ENCODE measurements around the gene DSPP.

Gene DSPP

DNA sequence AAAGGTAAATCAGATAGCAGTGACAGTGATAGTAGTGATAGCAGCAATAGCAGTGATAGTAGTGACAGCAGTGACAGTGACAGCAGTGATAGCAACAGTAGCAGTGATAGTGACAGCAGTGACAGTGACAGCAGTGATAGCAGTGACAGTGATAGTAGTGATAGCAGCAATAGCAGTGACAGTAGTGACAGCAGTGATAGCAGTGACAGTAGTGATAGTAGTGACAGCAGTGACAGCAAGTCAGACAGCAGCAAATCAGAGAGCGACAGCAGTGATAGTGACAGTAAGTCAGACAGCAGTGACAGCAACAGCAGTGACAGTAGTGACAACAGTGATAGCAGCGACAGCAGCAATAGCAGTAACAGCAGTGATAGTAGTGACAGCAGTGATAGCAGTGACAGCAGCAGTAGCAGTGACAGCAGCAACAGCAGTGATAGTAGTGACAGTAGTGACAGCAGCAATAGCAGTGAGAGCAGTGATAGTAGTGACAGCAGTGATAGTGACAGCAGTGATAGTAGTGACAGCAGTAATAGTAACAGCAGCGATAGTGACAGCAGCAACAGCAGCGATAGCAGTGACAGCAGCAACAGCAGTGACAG is 6.1 kb downstream of the DSPP start:
- Histone ChIP-seq H3K4me1 (ENCODE audit: low read depth, poor library complexity, severe bottlenecking) (no peaks in the 10 kb centered on the region), H3K4me2 (no peak overlapping the region), H2AFZ (ENCODE audit: low read depth) (no peak overlapping the region), H3K9ac (no peak overlapping the region), H3K27ac (no peak overlapping the region), H3K36me3 (ENCODE audit: insufficient read depth) (no peaks in the 10 kb centered on the region), H3K27me3 (ENCODE audit: insufficient read depth, low read depth) (no peaks in the 10 kb centered on the region), H3K79me2 (ENCODE audit: insufficient read depth, low read depth) (no peaks in the 10 kb centered on the region), H3K4me3 (IDR thresholded peaks at IDR 0.05; ENCODE audit: insufficient read depth, low read depth, low read length) (no peak overlapping the region), H4K20me1 (ENCODE audit: insufficient read depth) (no peaks in the 10 kb centered on the region)
- TF ChIP-seq, protein P1, sequence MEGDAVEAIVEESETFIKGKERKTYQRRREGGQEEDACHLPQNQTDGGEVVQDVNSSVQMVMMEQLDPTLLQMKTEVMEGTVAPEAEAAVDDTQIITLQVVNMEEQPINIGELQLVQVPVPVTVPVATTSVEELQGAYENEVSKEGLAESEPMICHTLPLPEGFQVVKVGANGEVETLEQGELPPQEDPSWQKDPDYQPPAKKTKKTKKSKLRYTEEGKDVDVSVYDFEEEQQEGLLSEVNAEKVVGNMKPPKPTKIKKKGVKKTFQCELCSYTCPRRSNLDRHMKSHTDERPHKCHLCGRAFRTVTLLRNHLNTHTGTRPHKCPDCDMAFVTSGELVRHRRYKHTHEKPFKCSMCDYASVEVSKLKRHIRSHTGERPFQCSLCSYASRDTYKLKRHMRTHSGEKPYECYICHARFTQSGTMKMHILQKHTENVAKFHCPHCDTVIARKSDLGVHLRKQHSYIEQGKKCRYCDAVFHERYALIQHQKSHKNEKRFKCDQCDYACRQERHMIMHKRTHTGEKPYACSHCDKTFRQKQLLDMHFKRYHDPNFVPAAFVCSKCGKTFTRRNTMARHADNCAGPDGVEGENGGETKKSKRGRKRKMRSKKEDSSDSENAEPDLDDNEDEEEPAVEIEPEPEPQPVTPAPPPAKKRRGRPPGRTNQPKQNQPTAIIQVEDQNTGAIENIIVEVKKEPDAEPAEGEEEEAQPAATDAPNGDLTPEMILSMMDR (conservative IDR thresholded peaks at IDR 0.05; ENCODE audit: low read depth, low read length) = no peak

DNA sequence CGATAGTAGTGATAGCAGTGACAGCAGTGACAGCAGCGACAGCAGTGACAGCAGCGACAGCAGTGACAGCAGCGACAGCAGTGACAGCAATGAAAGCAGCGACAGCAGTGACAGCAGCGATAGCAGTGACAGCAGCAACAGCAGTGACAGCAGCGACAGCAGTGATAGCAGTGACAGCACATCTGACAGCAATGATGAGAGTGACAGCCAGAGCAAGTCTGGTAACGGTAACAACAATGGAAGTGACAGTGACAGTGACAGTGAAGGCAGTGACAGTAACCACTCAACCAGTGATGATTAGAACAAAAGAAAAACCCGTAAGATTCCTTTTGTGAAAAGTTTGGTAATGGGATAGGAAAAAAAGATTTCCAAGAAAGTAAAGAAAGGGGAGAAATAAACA is 7.9 kb downstream of the DSPP start:
- TF ChIP-seq, protein P1 (conservative IDR thresholded peaks at IDR 0.05; ENCODE audit: low read depth, low read length) = no peak
- Histone ChIP-seq H3K4me2 (no peak overlapping the region), H2AFZ (ENCODE audit: low read depth) (no peak overlapping the region), H3K27ac (no peak overlapping the region), H3K79me2 (ENCODE audit: insufficient read depth, low read depth) (no peaks in the 10 kb centered on the region), H4K20me1 (ENCODE audit: insufficient read depth) (no peaks in the 10 kb centered on the region), H3K36me3 (ENCODE audit: insufficient read depth) (no peaks in the 10 kb centered on the region), H3K4me3 (IDR thresholded peaks at IDR 0.05; ENCODE audit: insufficient read depth, low read depth, low read length) (no peak overlapping the region), H3K27me3 (ENCODE audit: insufficient read depth, low read depth) (no peaks in the 10 kb centered on the region), H3K9ac (no peak overlapping the region), H3K4me1 (ENCODE audit: low read depth, poor library complexity, severe bottlenecking) (no peaks in the 10 kb centered on the region)

DNA sequence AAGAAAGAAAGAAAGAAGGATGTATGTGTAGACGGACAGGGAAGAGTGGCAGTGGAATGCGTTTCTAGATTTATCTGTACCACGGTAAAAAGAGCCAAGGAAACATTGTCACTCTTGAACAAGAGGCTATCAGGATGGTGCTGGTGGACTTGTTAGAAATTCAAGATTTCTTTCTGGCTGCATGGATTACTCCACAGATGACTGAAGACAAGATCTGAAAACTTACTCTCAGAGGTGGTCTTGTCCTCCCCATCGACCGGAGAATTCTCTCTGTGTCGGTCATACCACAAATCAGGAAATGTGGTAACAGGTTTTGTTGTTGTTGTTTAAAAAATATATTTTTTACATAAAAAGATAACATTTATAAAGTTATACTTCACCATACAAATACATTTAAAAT is 11.8 kb downstream of the DSPP start:
- Histone ChIP-seq H3K4me2 (no peak overlapping the region), H3K4me1 (ENCODE audit: low read depth, poor library complexity, severe bottlenecking) (no peaks in the 10 kb centered on the region), H2AFZ (ENCODE audit: low read depth) (no peak overlapping the region), H3K4me3 (IDR thresholded peaks at IDR 0.05; ENCODE audit: insufficient read depth, low read depth, low read length) (no peak overlapping the region), H3K79me2 (ENCODE audit: insufficient read depth, low read depth) (no peaks in the 10 kb centered on the region), H3K36me3 (ENCODE audit: insufficient read depth) (no peaks in the 10 kb centered on the region), H3K27ac (no peak overlapping the region), H3K27me3 (ENCODE audit: insufficient read depth, low read depth) (no peaks in the 10 kb centered on the region), H4K20me1 (ENCODE audit: insufficient read depth) (no peaks in the 10 kb centered on the region), H3K9ac (no peak overlapping the region)
- TF ChIP-seq, protein P1 (conservative IDR thresholded peaks at IDR 0.05; ENCODE audit: low read depth, low read length) = no peak

DNA sequence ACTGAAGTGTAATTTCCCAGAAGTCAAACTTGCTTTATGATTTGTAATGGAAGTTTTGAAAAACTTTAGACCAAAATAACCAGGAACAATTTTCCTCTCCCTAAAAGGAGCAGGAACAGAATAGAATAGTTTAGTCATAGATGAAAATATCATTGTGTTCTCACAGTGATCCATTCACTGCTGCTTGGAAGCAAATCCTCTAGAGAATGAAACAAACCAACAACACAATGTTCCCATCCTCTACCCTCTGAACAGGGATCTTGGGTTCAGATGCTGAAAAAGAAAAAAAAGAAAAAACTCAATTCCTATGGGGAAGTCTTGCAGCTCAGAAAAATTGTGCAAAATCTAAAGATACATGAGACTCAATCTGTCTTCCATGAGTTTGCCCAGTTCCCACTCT is 12.2 kb downstream of the DSPP start:
- Histone ChIP-seq H3K4me2 (no peak overlapping the region), H3K79me2 (ENCODE audit: insufficient read depth, low read depth) (no peaks in the 10 kb centered on the region)
- TF ChIP-seq, protein P1 (conservative IDR thresholded peaks at IDR 0.05; ENCODE audit: low read depth, low read length) = no peak

More for the DNA sequence above, 12.2 kb downstream of the DSPP start:
- Histone ChIP-seq H4K20me1 (ENCODE audit: insufficient read depth) (no peaks in the 10 kb centered on the region), H3K27ac (no peak overlapping the region), H3K9ac (no peak overlapping the region), H3K4me3 (IDR thresholded peaks at IDR 0.05; ENCODE audit: insufficient read depth, low read depth, low read length) (no peak overlapping the region), H2AFZ (ENCODE audit: low read depth) (no peak overlapping the region), H3K4me1 (ENCODE audit: low read depth, poor library complexity, severe bottlenecking) (no peaks in the 10 kb centered on the region), H3K27me3 (ENCODE audit: insufficient read depth, low read depth) (no peaks in the 10 kb centered on the region), H3K36me3 (ENCODE audit: insufficient read depth) (no peaks in the 10 kb centered on the region)
